WERI-Rb-1 (cell line): ENCODE data around the gene SPTY2D1.
"Not testable (repeated sequence)": the region's sequence is repeated elsewhere in the genome, so short reads cannot be mapped to it uniquely, and the experiment has no call there.

Experiments used
- DNase-seq: peaks from one replicate; pipeline ENCODE4 v3.0.0-alpha.2; 2020
- H3K27ac ChIP-seq: fragments of 250-450 bp; sonication (Bioruptor Pico); 2 replicates; pipeline ENCODE4 v1.5.1; 2020; ENCODE audit warnings: mild to moderate bottlenecking, moderate library complexity
- H3K27me3 ChIP-seq: fragments of 250-450 bp; sonication (Bioruptor Pico); 2 replicates; pipeline ENCODE4 v1.5.1; 2021; ENCODE audit warnings: mild to moderate bottlenecking, low read depth, moderate library complexity; ENCODE audit not compliant: insufficient read depth, severe bottlenecking
- H3K36me3 ChIP-seq: fragments of 250-450 bp; sonication (Bioruptor Pico); 2 replicates; pipeline ENCODE4 v1.5.1; 2020; ENCODE audit warnings: mild to moderate bottlenecking, moderate library complexity
- H3K4me3 ChIP-seq: 2 replicates; pipeline ENCODE4 v1.5.1; 2011; ENCODE audit warnings: low read depth, mild to moderate bottlenecking, control low read depth, low read length
- H3K9me3 ChIP-seq: fragments of 250-450 bp; sonication (Bioruptor Pico); 2 replicates; pipeline ENCODE4 v1.5.1; 2021; ENCODE audit warnings: mild to moderate bottlenecking, moderate library complexity; ENCODE audit not compliant: severe bottlenecking
- CTCF ChIP-seq: IDR thresholded peaks from 2 replicates; pipeline ENCODE4 v1.5.1; 2011; ENCODE audit warnings: low read depth, mild to moderate bottlenecking, control low read depth, inconsistent platforms, low read length

The SPTY2D1 gene

DNA sequence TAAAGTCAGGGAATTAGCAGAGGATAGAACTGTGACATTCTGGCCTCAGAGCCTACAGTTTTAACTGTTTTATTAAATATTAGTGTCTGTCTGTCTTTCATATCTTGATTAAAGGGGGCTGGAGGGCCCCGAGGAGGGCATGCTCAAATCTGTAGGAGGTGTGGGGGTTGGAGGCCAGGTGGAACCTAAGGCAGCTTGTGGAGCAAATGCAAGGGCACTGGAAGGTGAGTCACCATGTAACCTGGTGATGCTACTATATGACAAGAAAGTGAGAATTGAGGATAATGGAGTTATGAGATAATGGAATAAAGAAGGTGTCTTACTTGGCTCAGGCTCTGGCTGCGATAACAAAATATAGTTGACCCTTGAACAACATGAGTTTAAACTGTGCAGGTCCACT, 37.1 kb upstream of the SPTY2D1 start:
- TF ChIP-seq CTCF: no peak

DNA sequence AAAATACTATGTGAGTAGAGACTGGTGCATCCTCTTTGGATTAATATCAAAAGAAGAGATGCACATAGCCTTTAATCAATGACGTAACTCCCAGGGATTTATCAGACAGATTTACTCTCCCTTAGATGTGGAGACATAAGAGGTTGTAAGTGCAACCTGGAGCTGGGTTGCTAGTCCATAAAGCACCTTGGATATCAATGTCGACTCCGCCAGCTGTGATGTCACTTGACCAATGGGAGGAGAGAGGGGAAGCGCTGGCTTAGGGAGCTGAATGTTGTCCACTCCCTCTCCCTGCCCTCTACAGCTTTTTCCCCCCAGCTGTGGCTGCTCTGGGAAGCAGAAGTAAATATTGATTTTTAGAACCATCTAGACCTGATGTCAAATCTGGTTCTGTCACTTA, 35.6 kb upstream of the SPTY2D1 start:
- no peak overlapping the region for H3K4me3 ChIP-seq
- no peaks in the 10 kb centered on the region for H3K36me3 ChIP-seq
- no peaks in the 10 kb centered on the region for H3K27me3 ChIP-seq
- DNase-seq: peak; percentile 24
- H3K27ac ChIP-seq: no peak overlapping the region
- TF ChIP-seq CTCF: no peak
- no peaks in the 10 kb centered on the region for H3K9me3 ChIP-seq

More for the DNA sequence above, 37.1 kb upstream of the SPTY2D1 start:
- Histone ChIP-seq H3K4me3 (no peak overlapping the region), H3K27me3 (no peaks in the 10 kb centered on the region), H3K9me3 (no peaks in the 10 kb centered on the region), H3K36me3 (no peaks in the 10 kb centered on the region), H3K27ac (no peak overlapping the region)
- no peak for DNase-seq

DNA sequence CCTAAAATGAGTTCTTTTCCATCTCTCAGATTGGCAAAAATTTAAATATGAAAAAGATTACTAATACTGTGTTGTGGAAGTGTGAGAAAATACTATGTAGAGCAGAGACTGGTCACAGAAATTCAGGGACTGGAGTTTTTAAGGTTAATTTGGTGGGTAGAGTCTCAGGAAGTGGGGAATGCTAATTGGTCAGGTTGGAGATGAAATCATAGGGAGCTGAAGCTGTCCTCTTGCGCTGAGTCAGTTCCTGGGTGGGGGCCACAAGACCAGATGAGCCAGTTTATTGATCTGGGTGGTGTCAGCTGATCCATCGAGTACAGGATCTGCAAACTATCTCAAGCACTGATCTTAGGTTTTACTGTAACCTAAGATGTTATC, 35.1 kb upstream of the SPTY2D1 start:
- TF ChIP-seq CTCF: no peak
- Histone ChIP-seq H3K36me3 (no peaks in the 10 kb centered on the region), H3K9me3 (no peaks in the 10 kb centered on the region), H3K27me3 (no peaks in the 10 kb centered on the region), H3K27ac (no peak overlapping the region), H3K4me3 (no peak overlapping the region)
- DNase-seq: no peak

- no peak overlapping the region for H3K27ac ChIP-seq
- no peak overlapping the region for H3K4me3 ChIP-seq
- no peaks in the 10 kb centered on the region for H3K9me3 ChIP-seq
- no peak for TF ChIP-seq CTCF
- no peaks in the 10 kb centered on the region for H3K36me3 ChIP-seq
- H3K27me3 ChIP-seq: no peaks in the 10 kb centered on the region
- no peak for DNase-seq
Measured at GRCh38 chr11:18668131-18668530, 34.0 kb upstream of the SPTY2D1 start.

- not testable (repeated sequence) for H3K36me3 ChIP-seq, H3K27ac ChIP-seq, H3K9me3 ChIP-seq, H3K27me3 ChIP-seq, DNase-seq, H3K4me3 ChIP-seq
Measured at GRCh38 chr11:18665353-18665872, 31.3 kb upstream of the SPTY2D1 start.

DNA sequence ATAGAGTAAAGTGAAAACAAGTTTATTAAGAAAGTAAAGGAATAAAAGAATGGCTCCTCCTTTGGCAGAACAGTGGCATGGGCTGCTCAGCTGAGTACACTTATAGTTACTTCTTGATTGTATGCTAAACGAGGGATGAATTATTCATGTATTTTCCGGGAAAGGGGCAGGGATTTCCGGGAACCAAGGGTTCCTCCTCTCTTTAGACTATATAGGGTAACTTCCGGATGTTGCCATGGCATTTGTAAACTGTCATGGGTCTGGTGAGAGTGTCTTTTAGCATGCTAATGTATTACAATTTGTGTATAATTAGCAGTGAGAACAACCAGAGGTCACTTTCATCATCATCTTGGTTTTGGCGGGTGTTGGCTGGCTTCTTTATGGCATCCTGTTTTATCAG, 23.5 kb upstream of the SPTY2D1 start:
- no peaks in the 10 kb centered on the region for H3K36me3 ChIP-seq
- H3K9me3 ChIP-seq: peaks cover 9% of the 10 kb centered on the region
- no peak overlapping the region for H3K27ac ChIP-seq
- no peak for TF ChIP-seq CTCF
- DNase-seq: no peak
- no peaks in the 10 kb centered on the region for H3K27me3 ChIP-seq
- H3K4me3 ChIP-seq: no peak overlapping the region
